ENCODE results near the gene LHFPL3.

Gene LHFPL3

DNA sequence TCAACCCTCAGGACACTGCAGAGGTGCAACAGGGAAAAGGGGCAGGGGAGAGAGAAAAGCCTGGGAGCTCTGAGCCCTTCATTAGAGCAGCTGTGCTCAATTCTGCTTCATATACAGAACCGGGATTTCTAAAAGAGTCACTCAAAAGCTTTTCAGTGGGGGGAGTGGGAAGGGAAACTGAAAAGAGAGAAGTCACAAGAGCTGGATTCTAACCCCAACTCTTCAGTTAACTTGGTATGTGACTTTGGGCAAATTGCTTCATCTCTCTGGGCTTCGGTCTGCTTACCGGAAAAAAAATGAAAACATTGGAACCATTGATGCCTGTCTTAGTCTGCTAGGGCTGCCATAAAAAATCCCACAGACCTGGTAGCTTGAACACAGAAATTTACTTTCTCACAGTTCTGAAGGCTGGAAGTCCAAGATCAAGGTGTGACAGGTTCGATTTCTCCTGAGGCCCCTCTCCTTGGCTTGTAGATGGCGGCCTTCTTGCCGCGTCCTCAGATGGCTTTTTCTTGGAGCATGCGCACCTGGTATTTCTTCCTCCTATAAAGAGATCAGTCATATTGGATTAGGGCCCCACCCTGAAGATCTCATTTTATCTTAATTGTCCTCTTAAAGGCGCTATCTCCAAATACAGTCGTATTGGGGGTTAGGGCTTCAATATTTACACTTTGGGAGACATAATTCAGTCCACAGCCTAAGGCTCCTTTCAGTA lies 567.3 kb downstream of the LHFPL3 start:
- no peaks in the 10 kb centered on the region for H3K9me3 ChIP-seq (ENCODE audit: insufficient read depth, low read depth, low read length)
- H4K8ac ChIP-seq (ENCODE audit: low read depth, low read length), result no peak overlapping the region
- H3K4me2 ChIP-seq (ENCODE audit: low read length), result no peak overlapping the region
- no peak overlapping the region for H3K23ac ChIP-seq (ENCODE audit: low read length)
- no peak overlapping the region for H3K27ac ChIP-seq (ENCODE audit: low read depth, low read length)
- H2BK120ac ChIP-seq (ENCODE audit: insufficient read depth, low read length, poor library complexity), result no peak overlapping the region
- H3K4me3 ChIP-seq (ENCODE audit: low read depth, low read length), result no peak overlapping the region
- no peaks in the 10 kb centered on the region for H3K4me1 ChIP-seq (ENCODE audit: control insufficient read depth in 1 of 2, insufficient read depth in 2 of 2, low read length in 2 of 2)
- no peak overlapping the region for H2AK5ac ChIP-seq (ENCODE audit: low read length)
- H2BK5ac ChIP-seq (ENCODE audit: low read depth, low read length, poor library complexity), result no peak overlapping the region
- no peaks in the 10 kb centered on the region for H3K36me3 ChIP-seq (ENCODE audit: control insufficient read depth in 1 of 2, insufficient read depth in 2 of 2, low read length in 2 of 2)
- H3K79me2 ChIP-seq (ENCODE audit: control insufficient read depth, insufficient read depth, low read length, poor library complexity), result no peaks in the 10 kb centered on the region
- no peak overlapping the region for H2BK12ac ChIP-seq (ENCODE audit: low read length)
- H3K79me1 ChIP-seq (ENCODE audit: low read length), result no peaks in the 10 kb centered on the region
- H3K14ac ChIP-seq (ENCODE audit: low read length), result no peak overlapping the region
- H4K91ac ChIP-seq (ENCODE audit: low read depth, low read length), result no peak overlapping the region
- H3K4ac ChIP-seq (ENCODE audit: low read depth, low read length), result no peak overlapping the region
- no peak overlapping the region for H3K9ac ChIP-seq (ENCODE audit: low read length)
- H2AFZ ChIP-seq (ENCODE audit: insufficient read depth, low read length, poor library complexity), result no peak overlapping the region
- DNase-seq, result no peak
- no peak overlapping the region for H3K18ac ChIP-seq (ENCODE audit: low read length)
- H3K27me3 ChIP-seq (ENCODE audit: insufficient read depth, low read length), result no peaks in the 10 kb centered on the region
- no peak overlapping the region for H4K12ac ChIP-seq (ENCODE audit: low read depth, low read length)
- whole genome bisulfite sequencing (ENCODE audit: extremely low coverage, insufficient coverage, insufficient read length), result no CpG with 5 or more reads among the region's 10 CpGs

DNA sequence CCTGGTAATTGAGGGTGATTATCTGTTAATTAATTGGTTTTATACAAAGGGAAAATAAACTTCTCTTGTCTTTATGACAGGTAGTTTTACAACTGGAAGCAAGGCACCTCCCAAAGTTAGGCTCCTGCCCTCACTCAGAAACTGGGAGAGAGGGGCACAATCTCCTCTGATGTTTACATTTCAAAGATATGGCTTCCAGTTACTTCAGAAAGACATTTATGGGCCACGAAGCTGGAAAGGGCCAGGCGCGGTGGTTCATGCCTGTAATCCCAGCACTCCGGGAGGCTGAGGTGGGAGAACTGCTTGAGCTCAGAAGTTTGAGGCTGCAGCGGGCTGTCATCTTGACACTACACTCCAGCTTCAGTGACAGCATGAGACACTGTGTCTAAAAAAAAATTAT lies 570.0 kb downstream of the LHFPL3 start:
- no peaks in the 10 kb centered on the region for H3K4me1 ChIP-seq (ENCODE audit: control insufficient read depth in 1 of 2, insufficient read depth in 2 of 2, low read length in 2 of 2)
- H3K4me2 ChIP-seq (ENCODE audit: low read length), result no peak overlapping the region
- no peak for DNase-seq
- no peak overlapping the region for H3K4ac ChIP-seq (ENCODE audit: low read depth, low read length)
- H3K27ac ChIP-seq (ENCODE audit: low read depth, low read length), result no peak overlapping the region
- H4K12ac ChIP-seq (ENCODE audit: low read depth, low read length), result no peak overlapping the region
- H2BK12ac ChIP-seq (ENCODE audit: low read length), result no peak overlapping the region
- no peak overlapping the region for H4K91ac ChIP-seq (ENCODE audit: low read depth, low read length)
- no peak overlapping the region for H4K8ac ChIP-seq (ENCODE audit: low read depth, low read length)
- H3K18ac ChIP-seq (ENCODE audit: low read length), result no peak overlapping the region
- H3K14ac ChIP-seq (ENCODE audit: low read length), result no peak overlapping the region
- no peak overlapping the region for H2BK120ac ChIP-seq (ENCODE audit: insufficient read depth, low read length, poor library complexity)
- no peaks in the 10 kb centered on the region for H3K9me3 ChIP-seq (ENCODE audit: insufficient read depth, low read depth, low read length)
- H3K4me3 ChIP-seq (ENCODE audit: low read depth, low read length), result no peak overlapping the region
- no peaks in the 10 kb centered on the region for H3K79me1 ChIP-seq (ENCODE audit: low read length)
- no peak overlapping the region for H2AK5ac ChIP-seq (ENCODE audit: low read length)
- H3K79me2 ChIP-seq (ENCODE audit: control insufficient read depth, insufficient read depth, low read length, poor library complexity), result no peaks in the 10 kb centered on the region
- H3K27me3 ChIP-seq (ENCODE audit: insufficient read depth, low read length), result no peaks in the 10 kb centered on the region
- H3K23ac ChIP-seq (ENCODE audit: low read length), result no peak overlapping the region
- H2AFZ ChIP-seq (ENCODE audit: insufficient read depth, low read length, poor library complexity), result no peak overlapping the region
- H3K36me3 ChIP-seq (ENCODE audit: control insufficient read depth in 1 of 2, insufficient read depth in 2 of 2, low read length in 2 of 2), result no peaks in the 10 kb centered on the region
- WGBS (ENCODE audit: extremely low coverage, insufficient coverage, insufficient read length), result no CpG with 5 or more reads among the region's 5 CpGs
- no peak overlapping the region for H2BK5ac ChIP-seq (ENCODE audit: low read depth, low read length, poor library complexity)
- H3K9ac ChIP-seq (ENCODE audit: low read length), result no peak overlapping the region

DNA sequence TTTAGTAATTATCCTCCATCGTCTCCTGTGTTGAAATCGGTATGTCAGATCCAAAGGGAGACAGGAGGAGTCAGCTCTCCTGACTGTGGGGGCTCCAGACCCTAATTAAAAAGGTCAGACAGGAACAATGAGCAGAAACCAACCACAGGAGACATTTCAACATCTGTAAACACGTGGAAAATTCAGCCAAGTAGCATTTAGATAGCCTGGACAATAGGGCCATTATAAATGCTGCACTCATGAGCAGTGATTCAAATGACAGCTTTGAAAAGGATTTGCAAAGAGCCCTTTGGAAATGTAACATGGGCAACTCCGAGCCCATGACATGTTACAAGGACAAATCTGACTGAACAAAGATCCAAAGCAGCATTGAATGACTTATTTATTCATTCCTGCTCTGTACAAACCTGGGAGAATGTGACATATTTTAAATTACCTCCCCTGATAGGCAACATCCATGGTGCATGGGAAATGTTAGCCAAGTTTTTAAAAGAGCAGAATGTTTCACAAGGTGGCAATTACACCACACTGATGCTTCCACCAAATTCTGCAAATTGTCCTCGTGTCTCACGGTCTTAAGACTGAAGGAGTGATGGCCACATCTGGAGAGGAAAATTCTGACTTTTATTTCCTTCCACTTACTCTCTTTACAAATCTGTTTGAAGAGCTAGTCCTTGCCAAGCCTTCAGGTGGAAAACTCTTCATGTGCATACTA lies 572.3 kb downstream of the LHFPL3 start:
- no peak overlapping the region for H3K23ac ChIP-seq (ENCODE audit: low read length)

DNA sequence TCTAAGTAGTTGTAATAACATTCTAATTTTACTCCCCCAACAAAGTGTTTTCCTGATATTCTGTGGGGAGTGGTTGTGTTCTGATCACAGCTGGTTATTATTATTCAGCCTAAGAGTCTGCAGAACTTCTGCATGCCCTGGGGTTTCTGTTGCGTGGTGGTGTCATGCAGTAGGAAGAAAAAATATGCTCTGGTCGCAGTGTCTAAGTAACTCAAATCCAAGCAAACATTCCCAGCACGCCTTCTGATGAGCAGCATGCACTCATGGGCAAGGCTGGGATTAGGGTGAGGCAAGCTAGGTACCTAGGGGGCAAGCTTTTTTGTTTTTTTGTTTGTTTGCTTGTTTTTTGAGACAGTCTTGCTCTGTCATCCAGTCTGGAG lies 572.8 kb downstream of the LHFPL3 start:
- no CpG with 5 or more reads among the region's 3 CpGs for WGBS (ENCODE audit: extremely low coverage, insufficient coverage, insufficient read length)
- H4K12ac ChIP-seq (ENCODE audit: low read depth, low read length), result no peak overlapping the region
- H3K36me3 ChIP-seq (ENCODE audit: control insufficient read depth in 1 of 2, insufficient read depth in 2 of 2, low read length in 2 of 2), result no peaks in the 10 kb centered on the region
- no peak for DNase-seq
- H3K23ac ChIP-seq (ENCODE audit: low read length), result no peak overlapping the region
- H3K27ac ChIP-seq (ENCODE audit: low read depth, low read length), result no peak overlapping the region
- H3K4me3 ChIP-seq (ENCODE audit: low read depth, low read length), result no peak overlapping the region
- no peak overlapping the region for H3K4me2 ChIP-seq (ENCODE audit: low read length)
- no peak overlapping the region for H2AK5ac ChIP-seq (ENCODE audit: low read length)
- no peak overlapping the region for H3K18ac ChIP-seq (ENCODE audit: low read length)
- H2BK120ac ChIP-seq (ENCODE audit: insufficient read depth, low read length, poor library complexity), result no peak overlapping the region
- H3K9ac ChIP-seq (ENCODE audit: low read length), result no peak overlapping the region
- H3K79me2 ChIP-seq (ENCODE audit: control insufficient read depth, insufficient read depth, low read length, poor library complexity), result no peaks in the 10 kb centered on the region
- no peak overlapping the region for H2BK12ac ChIP-seq (ENCODE audit: low read length)
- no peaks in the 10 kb centered on the region for H3K4me1 ChIP-seq (ENCODE audit: control insufficient read depth in 1 of 2, insufficient read depth in 2 of 2, low read length in 2 of 2)
- H3K27me3 ChIP-seq (ENCODE audit: insufficient read depth, low read length), result no peaks in the 10 kb centered on the region
- H3K4ac ChIP-seq (ENCODE audit: low read depth, low read length), result no peak overlapping the region
- H2BK5ac ChIP-seq (ENCODE audit: low read depth, low read length, poor library complexity), result no peak overlapping the region
- H4K91ac ChIP-seq (ENCODE audit: low read depth, low read length), result no peak overlapping the region
- H3K14ac ChIP-seq (ENCODE audit: low read length), result no peak overlapping the region
- no peaks in the 10 kb centered on the region for H3K9me3 ChIP-seq (ENCODE audit: insufficient read depth, low read depth, low read length)
- no peak overlapping the region for H2AFZ ChIP-seq (ENCODE audit: insufficient read depth, low read length, poor library complexity)
- H3K79me1 ChIP-seq (ENCODE audit: low read length), result no peaks in the 10 kb centered on the region
- no peak overlapping the region for H4K8ac ChIP-seq (ENCODE audit: low read depth, low read length)

More for the DNA sequence above, 572.3 kb downstream of the LHFPL3 start:
- Histone ChIP-seq H3K4me2 (ENCODE audit: low read length) (no peak overlapping the region), H2BK120ac (ENCODE audit: insufficient read depth, low read length, poor library complexity) (no peak overlapping the region), H3K27ac (ENCODE audit: low read depth, low read length) (no peak overlapping the region), H4K8ac (ENCODE audit: low read depth, low read length) (no peak overlapping the region), H3K4ac (ENCODE audit: low read depth, low read length) (no peak overlapping the region), H2BK12ac (ENCODE audit: low read length) (no peak overlapping the region), H3K4me1 (ENCODE audit: control insufficient read depth in 1 of 2, insufficient read depth in 2 of 2, low read length in 2 of 2) (no peaks in the 10 kb centered on the region), H3K4me3 (ENCODE audit: low read depth, low read length) (no peak overlapping the region), H3K27me3 (ENCODE audit: insufficient read depth, low read length) (no peaks in the 10 kb centered on the region), H2AK5ac (ENCODE audit: low read length) (no peak overlapping the region), H3K18ac (ENCODE audit: low read length) (no peak overlapping the region), H3K9ac (ENCODE audit: low read length) (no peak overlapping the region), H3K79me1 (ENCODE audit: low read length) (no peaks in the 10 kb centered on the region), H4K12ac (ENCODE audit: low read depth, low read length) (no peak overlapping the region), H3K79me2 (ENCODE audit: control insufficient read depth, insufficient read depth, low read length, poor library complexity) (no peaks in the 10 kb centered on the region), H3K14ac (ENCODE audit: low read length) (no peak overlapping the region), H3K9me3 (ENCODE audit: insufficient read depth, low read depth, low read length) (no peaks in the 10 kb centered on the region), H4K91ac (ENCODE audit: low read depth, low read length) (no peak overlapping the region), H3K36me3 (ENCODE audit: control insufficient read depth in 1 of 2, insufficient read depth in 2 of 2, low read length in 2 of 2) (no peaks in the 10 kb centered on the region), H2BK5ac (ENCODE audit: low read depth, low read length, poor library complexity) (no peak overlapping the region), H2AFZ (ENCODE audit: insufficient read depth, low read length, poor library complexity) (no peak overlapping the region)
- DNase-seq, result no peak
- WGBS (ENCODE audit: extremely low coverage, insufficient coverage, insufficient read length), result no CpG with 5 or more reads among the region's 6 CpGs

All from trophoblast cell (in vitro differentiated cells and primary cell).